ENCODE data around the gene PARM1.

Gene PARM1

GRCh38 chr4:75080888-75081287, 148.0 kb downstream of the PARM1 start:
- no peak for FAIRE-seq
- TF ChIP-seq POLR2A (IDR thresholded peaks at IDR 0.05; ENCODE audit: low read depth, low read length): no peak

GRCh38 chr4:75081561-75081960, 148.6 kb downstream of the PARM1 start:
- DNase-seq (ENCODE audit: insufficient read length, low spot score): no peak
- no peak for FAIRE-seq

More at GRCh38 chr4:75080888-75081287, 148.0 kb downstream of the PARM1 start:
- no peak for DNase-seq (ENCODE audit: insufficient read length, low spot score)

GRCh38 chr4:75087416-75087815, 154.5 kb downstream of the PARM1 start:
- no peak for FAIRE-seq
- no peak for TF ChIP-seq POLR2A (IDR thresholded peaks at IDR 0.05; ENCODE audit: low read depth, low read length)
- DNase-seq (ENCODE audit: insufficient read length, low spot score): no peak

More at GRCh38 chr4:75081561-75081960, 148.6 kb downstream of the PARM1 start:
- no peak for TF ChIP-seq POLR2A (IDR thresholded peaks at IDR 0.05; ENCODE audit: low read depth, low read length)

GRCh38 chr4:75087865-75088264, 154.9 kb downstream of the PARM1 start:
- DNase-seq (ENCODE audit: insufficient read length, low spot score) (no peak), FAIRE-seq (no peak)
- TF ChIP-seq POLR2A (IDR thresholded peaks at IDR 0.05; ENCODE audit: low read depth, low read length): no peak

- DNase-seq (ENCODE audit: insufficient read length, low spot score) (no peak), FAIRE-seq (no peak)
- no peak for TF ChIP-seq POLR2A (IDR thresholded peaks at IDR 0.05; ENCODE audit: low read depth, low read length)
Measured at GRCh38 chr4:75089206-75089605, 156.3 kb downstream of the PARM1 start.

- TF ChIP-seq POLR2A (IDR thresholded peaks at IDR 0.05; ENCODE audit: low read depth, low read length): no peak
- FAIRE-seq: no peak
- no peak for DNase-seq (ENCODE audit: insufficient read length, low spot score)
Measured at GRCh38 chr4:75099321-75099720, 166.4 kb downstream of the PARM1 start.
